Choroid plexus epithelial cell (primary cell): ENCODE data around the gene HIPK2.

Source experiments
- DNase-seq: peaks from one replicate; pipeline ENCODE4 v3.0.0-alpha.2; 2010; ENCODE audit warnings: low read depth
- H3K4me3 ChIP-seq: 2 replicates; pipeline ENCODE4 v1.5.1; 2011; ENCODE audit warnings: low read depth, mild to moderate bottlenecking, control low read depth, low read length, moderate library complexity
- CTCF ChIP-seq: conservative IDR thresholded peaks from 2 replicates; pipeline ENCODE4 v1.5.1; 2011; ENCODE audit warnings: low read depth, mild to moderate bottlenecking, control low read depth, inconsistent platforms, low read length, moderate library complexity

The HIPK2 gene

GRCh38 chr7:139655305-139655704 lies 122.5 kb downstream of the HIPK2 start:
- H3K4me3 ChIP-seq, result no peak overlapping the region
- TF ChIP-seq CTCF, result no peak
- no peak for DNase-seq

GRCh38 chr7:139654276-139655181 lies 123.3 kb downstream of the HIPK2 start:
- peak; percentile 45 for DNase-seq
- no peak for TF ChIP-seq CTCF
- H3K4me3 ChIP-seq, result no peak overlapping the region

GRCh38 chr7:139651914-139652313 lies 125.9 kb downstream of the HIPK2 start:
- H3K4me3 ChIP-seq, result no peak overlapping the region
- TF ChIP-seq CTCF, result no peak
- DNase-seq, result peak; percentile 38

GRCh38 chr7:139651308-139651707 lies 126.5 kb downstream of the HIPK2 start:
- TF ChIP-seq CTCF, result no peak
- no peak overlapping the region for H3K4me3 ChIP-seq
- DNase-seq, result no peak

- no peak for TF ChIP-seq CTCF
- no peak overlapping the region for H3K4me3 ChIP-seq
- no peak for DNase-seq
Measured at GRCh38 chr7:139650429-139651100, 127.2 kb downstream of the HIPK2 start.

GRCh38 chr7:139648941-139649425 lies 128.8 kb downstream of the HIPK2 start:
- TF ChIP-seq CTCF, result no peak
- DNase-seq, result no peak
- no peak overlapping the region for H3K4me3 ChIP-seq
